Left ventricle myocardium inferior (tissue), 1 donor: ENCODE data around the gene GPBAR1. TPM values are rescaled to one million over a fixed set of nuclear protein-coding genes. Genes with fewer than 3 reads are reported as not detected.

Experiments
- DNase-seq: peaks from one replicate; pipeline ENCODE4 v3.0.0-alpha.2; 2020
- H3K27ac ChIP-seq: fragments of 200-600 bp; replicated peaks from 2 replicates; pipeline ENCODE4 v1.8.0; 2021
- H3K27me3 ChIP-seq: fragments of 200-600 bp; 2 replicates; pipeline ENCODE4 v1.8.0; 2021; ENCODE audit warnings: low read depth
- H3K36me3 ChIP-seq: fragments of 200-600 bp; 2 replicates; pipeline ENCODE4 v1.8.0; 2021
- H3K4me1 ChIP-seq: fragments of 200-600 bp; 2 replicates; pipeline ENCODE4 v1.8.0; 2021
- H3K4me3 ChIP-seq: fragments of 200-600 bp; 2 replicates; pipeline ENCODE4 v1.8.0; 2021; ENCODE audit warnings: mild to moderate bottlenecking, moderate library complexity
- H3K9me3 ChIP-seq: fragments of 200-600 bp; replicated peaks from 2 replicates; pipeline ENCODE4 v1.8.0; 2021
- CTCF ChIP-seq: fragments of 200-600 bp; IDR thresholded peaks from 2 replicates; pipeline ENCODE4 v1.8.0; 2021; ENCODE audit warnings: antibody characterized with exemption, mild to moderate bottlenecking, borderline replicate concordance
- intact Hi-C: fragments of 100-400 bp; cut with micrococcal nuclease; formaldehyde crosslinking; loops from one replicate; pipeline ENCODE4 v1.11.0; 2022
- total RNA-seq: library from RNA; stranded (reverse); fragmentation: NEBNext Ultra II Directional; extraction: Animal tissue kit (Norgen Biotek cat#: 25700); gene quantifications from one replicate; pipeline ENCODE4 v1.2.1, GENCODE V29; 2021
- donor health status: DM: no; HTN: yes; CAD: no; lungs with severe emphysema.

Gene GPBAR1
- total RNA-seq, 1 donor from 2014 or later = 1.5 TPM

GRCh38 chr2:218230882-218231281 lies 29.9 kb upstream of the GPBAR1 start:
- peaks cover 100% of the 10 kb centered on the region for H3K36me3 ChIP-seq
- no peaks in the 10 kb centered on the region for H3K27me3 ChIP-seq
- peaks cover 49% of the 10 kb centered on the region for H3K4me1 ChIP-seq
- peak; percentile 28 for TF ChIP-seq CTCF
- H3K4me3 ChIP-seq = no peak overlapping the region
- H3K27ac ChIP-seq = no peak overlapping the region
- intact Hi-C loops = loop anchor here (2.0 kb wide), 1 partner anchor 44 kb away; no protein-coding TSS in a partner anchor
- H3K9me3 ChIP-seq = no peaks in the 10 kb centered on the region
- DNase-seq = no peak

DNA sequence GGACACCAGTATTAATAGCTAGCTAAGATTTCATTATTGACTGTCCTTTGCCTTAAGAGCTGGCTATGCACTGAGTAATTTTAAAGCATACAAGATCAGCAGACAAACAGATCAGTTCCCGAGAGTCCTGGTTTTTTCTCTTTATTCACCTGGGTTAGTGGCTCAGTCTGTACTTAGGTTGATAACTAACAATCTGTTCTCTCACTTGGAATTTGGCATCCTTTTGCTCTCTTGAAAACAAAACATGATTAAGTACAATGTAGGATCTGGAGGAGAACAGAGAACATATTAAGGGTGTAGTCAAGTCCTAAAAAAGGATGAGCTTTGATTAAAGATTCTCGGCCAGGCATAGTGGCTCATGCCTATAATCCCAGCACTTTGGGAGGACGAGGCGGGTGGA lies 27.3 kb upstream of the GPBAR1 start:
- no peak overlapping the region for H3K4me3 ChIP-seq
- no peak overlapping the region for H3K27ac ChIP-seq
- DNase-seq = no peak
- no peaks in the 10 kb centered on the region for H3K27me3 ChIP-seq
- H3K4me1 ChIP-seq = peaks cover 50% of the 10 kb centered on the region
- H3K36me3 ChIP-seq = peaks cover 100% of the 10 kb centered on the region
- no peak for TF ChIP-seq CTCF
- no peaks in the 10 kb centered on the region for H3K9me3 ChIP-seq
- intact Hi-C loops = no loop called here

- Histone ChIP-seq H3K4me1 (peaks cover 40% of the 10 kb centered on the region), H3K4me3 (no peak overlapping the region), H3K36me3 (peaks cover 100% of the 10 kb centered on the region), H3K9me3 (no peaks in the 10 kb centered on the region), H3K27me3 (no peaks in the 10 kb centered on the region), H3K27ac (no peak overlapping the region)
- no peak for DNase-seq
- intact Hi-C loops = no loop called here
- no peak for TF ChIP-seq CTCF
Observed at GRCh38 chr2:218234521-218234920, 26.3 kb upstream of the GPBAR1 start.

DNA sequence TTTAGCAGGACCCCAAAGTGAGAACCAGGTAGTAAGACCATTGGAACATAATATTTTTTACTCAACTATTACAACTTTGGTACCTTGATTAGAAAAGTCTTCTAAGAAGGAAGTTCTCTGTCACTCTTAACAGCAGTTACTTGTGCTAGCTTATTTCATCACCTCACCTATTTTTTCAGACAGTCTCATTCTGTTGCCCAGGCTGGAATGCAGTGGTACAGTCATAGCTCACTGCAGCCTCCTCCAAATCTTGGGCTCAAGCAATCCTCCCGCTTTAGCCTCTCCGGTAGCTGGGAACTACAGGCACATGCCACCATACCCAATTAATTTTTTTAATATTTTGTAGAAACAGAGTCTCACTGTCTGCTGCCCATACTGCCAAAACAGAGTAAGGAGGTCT lies 25.8 kb upstream of the GPBAR1 start:
- peaks cover 35% of the 10 kb centered on the region for H3K4me1 ChIP-seq
- peaks cover 100% of the 10 kb centered on the region for H3K36me3 ChIP-seq
- no peak for TF ChIP-seq CTCF
- intact Hi-C loops = no loop called here
- no peaks in the 10 kb centered on the region for H3K9me3 ChIP-seq
- H3K4me3 ChIP-seq = no peak overlapping the region
- no peaks in the 10 kb centered on the region for H3K27me3 ChIP-seq
- H3K27ac ChIP-seq = no peak overlapping the region
- no peak for DNase-seq

DNA sequence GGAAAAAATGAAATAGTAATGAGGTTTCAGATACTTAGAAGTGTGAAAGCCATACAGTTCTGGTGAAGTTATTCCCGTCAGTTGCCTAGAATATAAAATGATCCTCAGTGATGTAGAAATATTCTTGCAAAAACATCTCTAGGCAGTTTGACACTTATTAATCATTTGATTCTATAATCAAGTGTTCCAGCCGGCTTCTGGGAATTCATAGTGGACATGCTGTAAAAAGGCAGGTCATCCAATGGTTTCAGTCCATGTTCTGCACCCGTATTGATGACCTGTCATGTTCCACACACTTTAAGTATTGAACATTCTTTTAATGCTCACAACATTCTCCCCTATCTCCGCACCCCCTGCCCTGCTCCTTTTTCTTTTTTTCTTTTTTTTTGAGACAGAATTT lies 24.0 kb upstream of the GPBAR1 start:
- Histone ChIP-seq H3K9me3 (no peaks in the 10 kb centered on the region), H3K36me3 (peaks cover 93% of the 10 kb centered on the region), H3K4me1 (peaks cover 32% of the 10 kb centered on the region), H3K4me3 (no peak overlapping the region), H3K27me3 (no peaks in the 10 kb centered on the region), H3K27ac (no peak overlapping the region)
- no peak for TF ChIP-seq CTCF
- DNase-seq = no peak
- intact Hi-C loops = no loop called here

GRCh38 chr2:218238887-218239286 lies 21.9 kb upstream of the GPBAR1 start:
- Histone ChIP-seq H3K9me3 (no peaks in the 10 kb centered on the region), H3K4me1 (peaks cover 40% of the 10 kb centered on the region), H3K4me3 (no peak overlapping the region), H3K27ac (no peak overlapping the region), H3K36me3 (peaks cover 87% of the 10 kb centered on the region), H3K27me3 (no peaks in the 10 kb centered on the region)
- no peak for TF ChIP-seq CTCF
- intact Hi-C loops = no loop called here
- no peak for DNase-seq
